Measurements from ENCODE around the gene ELF5. TPM values are rescaled to one million over a fixed set of nuclear protein-coding genes. Genes with fewer than 3 reads are reported as not detected.

ELF5 gene
- polyA plus RNA-seq, 1 experiment = not detected

GRCh38 chr11:34505874-34506273, 7.7 kb downstream of the ELF5 start:
- no peak overlapping the region for H3K4me3 ChIP-seq (ENCODE audit: low read depth, low read length)
- no peak overlapping the region for H3K27ac ChIP-seq (ENCODE audit: low read depth, low read length)
- no peak for TF ChIP-seq CTCF (IDR thresholded peaks at IDR 0.05; ENCODE audit: low read depth, low read length)
- CTCF ChIA-PET = interaction anchor here (1.8 kb wide), 1 partner anchor 13 kb away, joined by 4 read pairs; no protein-coding TSS in a partner anchor
- POLR2A ChIA-PET = no interaction called here
- H3K9me3 ChIP-seq (ENCODE audit: control insufficient read depth, insufficient read depth, low read length) = no peaks in the 10 kb centered on the region
- no peak for DNase-seq (ENCODE audit: low read depth, low spot score)
- no peaks in the 10 kb centered on the region for H3K27me3 ChIP-seq (ENCODE audit: control insufficient read depth, insufficient read depth, low read length)

DNA sequence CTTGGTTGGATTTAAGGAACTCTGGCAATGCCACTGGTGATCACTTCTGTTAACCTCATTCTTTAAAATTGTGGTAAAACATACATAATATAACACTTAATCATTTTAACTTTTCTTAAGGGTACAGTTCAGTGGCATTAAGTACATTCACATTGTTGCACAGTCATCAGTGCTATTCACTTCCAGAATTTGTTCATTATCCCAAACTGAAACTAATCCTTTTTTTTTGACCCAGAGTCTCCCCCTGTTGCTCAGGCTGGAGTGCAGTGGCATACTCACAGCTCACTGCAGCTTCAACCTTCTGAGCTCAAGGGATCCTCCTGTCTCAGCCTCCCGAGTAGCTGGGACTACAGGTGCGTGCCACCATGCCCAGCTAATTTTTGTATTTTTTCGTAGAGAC, 10.6 kb downstream of the ELF5 start:
- Histone ChIP-seq H3K27me3 (ENCODE audit: control insufficient read depth, insufficient read depth, low read length) (peaks cover 2% of the 10 kb centered on the region), H3K27ac (ENCODE audit: low read depth, low read length) (no peak overlapping the region), H3K4me3 (ENCODE audit: low read depth, low read length) (no peak overlapping the region), H3K9me3 (ENCODE audit: control insufficient read depth, insufficient read depth, low read length) (no peaks in the 10 kb centered on the region)
- TF ChIP-seq CTCF (IDR thresholded peaks at IDR 0.05; ENCODE audit: low read depth, low read length) = peak; percentile 17; the same call in 1 of the 2 replicates
- POLR2A ChIA-PET = no interaction called here
- no peak for DNase-seq (ENCODE audit: low read depth, low spot score)
- CTCF ChIA-PET = interaction anchor here (0.6 to 4.0 kb wide), 4 partner anchors 9 to 83 kb away, joined by 3 to 23 read pairs (median 8); partner anchors contain the start of gene ELF5

- Histone ChIP-seq H3K27me3 (ENCODE audit: control insufficient read depth, insufficient read depth, low read length) (peaks cover 2% of the 10 kb centered on the region), H3K9me3 (ENCODE audit: control insufficient read depth, insufficient read depth, low read length) (no peaks in the 10 kb centered on the region), H3K4me3 (ENCODE audit: low read depth, low read length) (no peak overlapping the region), H3K27ac (ENCODE audit: low read depth, low read length) (peak overlapping the region; percentile 25)
- ChIA-PET POLR2A (no interaction called here), CTCF (interaction anchor here (2.9 to 4.0 kb wide), 2 partner anchors 9 to 11 kb away, joined by 13 to 23 read pairs; partner anchors contain the start of gene ELF5)
- no peak for TF ChIP-seq CTCF (IDR thresholded peaks at IDR 0.05; ENCODE audit: low read depth, low read length)
- DNase-seq (ENCODE audit: low read depth, low spot score) = no peak
Observed at GRCh38 chr11:34501949-34502348, 11.6 kb downstream of the ELF5 start.

- ChIA-PET CTCF (interaction anchor here (2.9 to 4.0 kb wide), 2 partner anchors 9 to 11 kb away, joined by 13 to 23 read pairs; partner anchors contain the start of gene ELF5), POLR2A (interaction anchor here (0.5 kb wide), 1 partner anchor 41 kb away, joined by 4 read pairs; no protein-coding TSS in a partner anchor)
- Histone ChIP-seq H3K27ac (ENCODE audit: low read depth, low read length) (peak overlapping the region; percentile 21), H3K27me3 (ENCODE audit: control insufficient read depth, insufficient read depth, low read length) (peaks cover 3% of the 10 kb centered on the region), H3K4me3 (ENCODE audit: low read depth, low read length) (no peak overlapping the region), H3K9me3 (ENCODE audit: control insufficient read depth, insufficient read depth, low read length) (no peaks in the 10 kb centered on the region)
- DNase-seq (ENCODE audit: low read depth, low spot score) = peak; percentile 73
- no peak for TF ChIP-seq CTCF (IDR thresholded peaks at IDR 0.05; ENCODE audit: low read depth, low read length)
Observed at GRCh38 chr11:34501500-34501899, 12.1 kb downstream of the ELF5 start.

DNA sequence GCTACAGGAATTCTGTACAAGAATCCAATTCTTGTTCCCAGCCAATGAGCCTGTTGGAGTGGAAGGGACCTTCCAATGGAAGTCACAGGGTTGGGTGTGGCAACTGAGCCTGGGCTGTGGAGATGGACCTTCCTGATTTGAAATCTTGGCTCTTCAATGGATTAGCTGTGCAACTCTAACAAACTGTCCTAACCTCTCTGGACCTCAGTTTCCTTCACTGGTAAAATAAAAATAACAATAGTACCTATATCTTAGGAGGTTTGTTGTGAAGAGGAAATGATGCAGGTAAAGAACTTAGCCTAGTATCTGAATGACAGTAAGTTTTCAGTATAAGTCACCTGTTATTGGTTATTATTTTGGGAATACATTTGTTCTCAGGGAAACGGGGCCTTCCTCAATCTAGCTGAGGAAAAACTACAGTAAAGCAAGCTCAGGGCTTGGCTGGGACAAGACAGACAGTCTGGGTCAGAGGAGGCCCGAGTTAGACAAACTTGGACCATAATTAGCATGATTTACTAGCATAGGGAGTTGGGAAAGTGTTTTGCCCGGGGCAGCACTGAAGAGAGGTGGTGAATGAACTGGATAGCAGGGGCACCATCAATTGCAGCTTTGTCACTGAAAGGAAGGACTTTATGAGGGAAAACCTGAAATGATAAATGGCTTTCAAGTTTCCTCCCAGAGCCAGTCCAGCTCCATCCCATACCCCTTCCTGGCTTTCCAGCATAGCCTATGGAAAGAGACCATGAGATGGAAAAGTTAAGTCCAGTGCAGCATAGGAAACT, 13.7 kb downstream of the ELF5 start:
- ChIA-PET CTCF (interaction anchor here (0.9 to 4.0 kb wide), 2 partner anchors 7 to 325 kb away, joined by 3 to 23 read pairs; no protein-coding TSS in a partner anchor), POLR2A (no interaction called here)
- H3K27ac ChIP-seq (ENCODE audit: low read depth, low read length) = no peak overlapping the region
- H3K9me3 ChIP-seq (ENCODE audit: control insufficient read depth, insufficient read depth, low read length) = no peaks in the 10 kb centered on the region; the same call in 1 of the 2 replicates
- DNase-seq (ENCODE audit: low read depth, low spot score) = no peak
- no peak for TF ChIP-seq CTCF (IDR thresholded peaks at IDR 0.05; ENCODE audit: low read depth, low read length)
- H3K4me3 ChIP-seq (ENCODE audit: low read depth, low read length) = no peak overlapping the region
- H3K27me3 ChIP-seq (ENCODE audit: control insufficient read depth, insufficient read depth, low read length) = peaks cover 18% of the 10 kb centered on the region

All from AG04450 (cell line).